ENCODE data around the gene FRAS1. TPM values are rescaled to one million over a fixed set of nuclear protein-coding genes. Genes with fewer than 3 reads are reported as not detected.
"Not testable (repeated sequence)": the region's sequence is repeated elsewhere in the genome, so short reads cannot be mapped to it uniquely, and the experiment has no call there.

FRAS1 gene
- total RNA-seq, 8 experiments from 2014 or later, result 0.59 to 28.6 (median 5.4) TPM

GRCh38 chr4:78459327-78459726 is 402.2 kb downstream of the FRAS1 start:
- Histone ChIP-seq H3K4me3 (no peak overlapping the region), H3K4me1 (replicated peaks in 1 of 2) (no peaks in the 10 kb centered on the region), H3K27ac (no peak overlapping the region)
- in situ Hi-C loops (cut with MboI; ENCODE audit: low pct_unique_long_range_greater_than_20kb in 2 of 9, low sequenced_read_pairs in 9 of 9, unreplicated experiment in 9 of 9), result no loop called here
- no peak for ATAC-seq (replicated peaks in 6 of 8)

- WGBS, 10 experiments, result 80 to 100% (median 95%) methylated on average over 1 to 3 of the region's 3 CpGs; no CpG with 5 or more reads in 1 of the 10 experiments
- ATAC-seq (replicated peaks in 6 of 8), result no peak
- H3K4me1 ChIP-seq (replicated peaks in 1 of 2), result no peaks in the 10 kb centered on the region
- no peak overlapping the region for H3K27ac ChIP-seq
- in situ Hi-C loops (cut with MboI; ENCODE audit: low pct_unique_long_range_greater_than_20kb in 2 of 9, low sequenced_read_pairs in 9 of 9, unreplicated experiment in 9 of 9), result no loop called here
- H3K4me3 ChIP-seq, result no peak overlapping the region
Measured at GRCh38 chr4:78460368-78460767, 403.2 kb downstream of the FRAS1 start.

GRCh38 chr4:78464265-78464664 is 407.1 kb downstream of the FRAS1 start:
- WGBS, 10 experiments, result 38 to 100% (median 91%) methylated on average over 1 to 6 of the region's 7 CpGs; no CpG with 5 or more reads in 1 of the 10 experiments

GRCh38 chr4:78467223-78467622 is 410.1 kb downstream of the FRAS1 start:
- H3K4me3 ChIP-seq; ATAC-seq (replicated peaks in 6 of 8); H3K4me1 ChIP-seq (replicated peaks in 1 of 2); in situ Hi-C loops (cut with MboI; ENCODE audit: low pct_unique_long_range_greater_than_20kb in 2 of 9, low sequenced_read_pairs in 9 of 9, unreplicated experiment in 9 of 9); H3K27ac ChIP-seq: not testable (repeated sequence)
- WGBS, 10 experiments, result 0 to 100% (median 53%) methylated on average over 1 of the region's 1 CpG; no CpG with 5 or more reads in 2 of the 10 experiments

More at GRCh38 chr4:78464265-78464664, 407.1 kb downstream of the FRAS1 start:
- in situ Hi-C loops (cut with MboI; ENCODE audit: low pct_unique_long_range_greater_than_20kb in 2 of 9, low sequenced_read_pairs in 9 of 9, unreplicated experiment in 9 of 9), result no loop called here
- Histone ChIP-seq H3K4me3 (no peak overlapping the region), H3K4me1 (replicated peaks in 1 of 2) (no peaks in the 10 kb centered on the region), H3K27ac (no peak overlapping the region)
- ATAC-seq (replicated peaks in 6 of 8), result no peak

GRCh38 chr4:78468272-78468671 is 411.1 kb downstream of the FRAS1 start:
- in situ Hi-C loops (cut with MboI; ENCODE audit: low pct_unique_long_range_greater_than_20kb in 2 of 9, low sequenced_read_pairs in 9 of 9, unreplicated experiment in 9 of 9), result no loop called here
- no peak overlapping the region for H3K27ac ChIP-seq

GRCh38 chr4:78476108-78476704 is 419.1 kb downstream of the FRAS1 start:
- H3K4me1 ChIP-seq (replicated peaks in 1 of 2), result no peaks in the 10 kb centered on the region
- H3K4me3 ChIP-seq, result no peak overlapping the region
- H3K27ac ChIP-seq, result no peak overlapping the region
- in situ Hi-C loops (cut with MboI; ENCODE audit: low pct_unique_long_range_greater_than_20kb in 2 of 9, low sequenced_read_pairs in 9 of 9, unreplicated experiment in 9 of 9), result no loop called here
- ATAC-seq (replicated peaks in 6 of 8), result no peak
- 80 to 100% (median 100%) methylated on average over 1 to 3 of the region's 3 CpGs; no CpG with 5 or more reads in 1 of the 10 experiments for WGBS, 10 experiments

More at GRCh38 chr4:78468272-78468671, 411.1 kb downstream of the FRAS1 start:
- ATAC-seq (replicated peaks in 6 of 8), result no peak
- Histone ChIP-seq H3K4me1 (replicated peaks in 1 of 2) (no peaks in the 10 kb centered on the region), H3K4me3 (no peak overlapping the region)
- 0 to 100% (median 67%) methylated on average over 1 to 3 of the region's 3 CpGs; no CpG with 5 or more reads in 1 of the 10 experiments for WGBS, 10 experiments

- Histone ChIP-seq H3K27ac (no peak overlapping the region), H3K4me3 (no peak overlapping the region), H3K4me1 (replicated peaks in 1 of 2) (no peaks in the 10 kb centered on the region)
- in situ Hi-C loops (cut with MboI; ENCODE audit: low pct_unique_long_range_greater_than_20kb in 2 of 9, low sequenced_read_pairs in 9 of 9, unreplicated experiment in 9 of 9), result no loop called here
- no peak for ATAC-seq (replicated peaks in 6 of 8)
- WGBS, 10 experiments, result 0 to 57% (median 38%) methylated on average over 1 of the region's 1 CpG; no CpG with 5 or more reads in 3 of the 10 experiments
Measured at GRCh38 chr4:78477276-78477675, 420.2 kb downstream of the FRAS1 start.

GRCh38 chr4:78478523-78478922 is 421.4 kb downstream of the FRAS1 start:
- in situ Hi-C loops (cut with MboI; ENCODE audit: low pct_unique_long_range_greater_than_20kb in 2 of 9, low sequenced_read_pairs in 9 of 9, unreplicated experiment in 9 of 9), result no loop called here
- no peak overlapping the region for H3K4me3 ChIP-seq
- H3K4me1 ChIP-seq (replicated peaks in 1 of 2), result no peaks in the 10 kb centered on the region
- H3K27ac ChIP-seq, result no peak overlapping the region
- no peak for ATAC-seq (replicated peaks in 6 of 8)

GRCh38 chr4:78480286-78480685 is 423.2 kb downstream of the FRAS1 start:
- H3K27ac ChIP-seq, result no peak overlapping the region
- in situ Hi-C loops (cut with MboI; ENCODE audit: low pct_unique_long_range_greater_than_20kb in 2 of 9, low sequenced_read_pairs in 9 of 9, unreplicated experiment in 9 of 9), result no loop called here
- no peaks in the 10 kb centered on the region for H3K4me1 ChIP-seq (replicated peaks in 1 of 2)
- ATAC-seq (replicated peaks in 6 of 8), result no peak
- 100% methylated on average over 1 of the region's 1 CpG; no CpG with 5 or more reads in 6 of the 10 experiments for WGBS, 10 experiments
- no peak overlapping the region for H3K4me3 ChIP-seq

- in situ Hi-C loops (cut with MboI; ENCODE audit: low pct_unique_long_range_greater_than_20kb in 2 of 9, low sequenced_read_pairs in 9 of 9, unreplicated experiment in 9 of 9), result no loop called here
- ATAC-seq (replicated peaks in 6 of 8), result peak in 4 of 8 experiments; percentile 50 to 94 (median 87)
- Histone ChIP-seq H3K4me3 (no peak overlapping the region), H3K27ac (no peak overlapping the region), H3K4me1 (replicated peaks in 1 of 2) (no peaks in the 10 kb centered on the region)
- 0 to 100% (median 75%) methylated on average over 1 of the region's 1 CpG for WGBS, 10 experiments
Measured at GRCh38 chr4:78481180-78481579, 424.1 kb downstream of the FRAS1 start.

- in situ Hi-C loops (cut with MboI; ENCODE audit: low pct_unique_long_range_greater_than_20kb in 2 of 9, low sequenced_read_pairs in 9 of 9, unreplicated experiment in 9 of 9), result no loop called here
- ATAC-seq (replicated peaks in 6 of 8), result no peak
- Histone ChIP-seq H3K4me1 (replicated peaks in 1 of 2) (no peaks in the 10 kb centered on the region), H3K4me3 (no peak overlapping the region), H3K27ac (no peak overlapping the region)
- 34 to 100% (median 68%) methylated on average over 1 to 4 of the region's 4 CpGs; no CpG with 5 or more reads in 2 of the 10 experiments for WGBS, 10 experiments
Measured at GRCh38 chr4:78482281-78482680, 425.2 kb downstream of the FRAS1 start.

- H3K4me1 ChIP-seq (replicated peaks in 1 of 2), result no peaks in the 10 kb centered on the region
- H3K27ac ChIP-seq, result no peak overlapping the region
- ATAC-seq (replicated peaks in 6 of 8), result no peak
- in situ Hi-C loops (cut with MboI; ENCODE audit: low pct_unique_long_range_greater_than_20kb in 2 of 9, low sequenced_read_pairs in 9 of 9, unreplicated experiment in 9 of 9), result no loop called here
- H3K4me3 ChIP-seq, result no peak overlapping the region
- WGBS, 10 experiments, result 44 to 100% (median 96%) methylated on average over 1 to 2 of the region's 2 CpGs; no CpG with 5 or more reads in 4 of the 10 experiments
Measured at GRCh38 chr4:78483811-78484210, 426.7 kb downstream of the FRAS1 start.

GRCh38 chr4:78484574-78484973 is 427.5 kb downstream of the FRAS1 start:
- no peak for ATAC-seq (replicated peaks in 6 of 8)
- H3K4me3 ChIP-seq, result no peak overlapping the region
- 53 to 100% (median 83%) methylated on average over 2 of the region's 2 CpGs; no CpG with 5 or more reads in 1 of the 10 experiments for WGBS, 10 experiments
- H3K4me1 ChIP-seq (replicated peaks in 1 of 2), result no peaks in the 10 kb centered on the region
- in situ Hi-C loops (cut with MboI; ENCODE audit: low pct_unique_long_range_greater_than_20kb in 2 of 9, low sequenced_read_pairs in 9 of 9, unreplicated experiment in 9 of 9), result no loop called here
- H3K27ac ChIP-seq, result no peak overlapping the region

- no peaks in the 10 kb centered on the region for H3K4me1 ChIP-seq (replicated peaks in 1 of 2)
- H3K4me3 ChIP-seq, result no peak overlapping the region
- ATAC-seq (replicated peaks in 6 of 8), result no peak
- no peak overlapping the region for H3K27ac ChIP-seq
- in situ Hi-C loops (cut with MboI; ENCODE audit: low pct_unique_long_range_greater_than_20kb in 2 of 9, low sequenced_read_pairs in 9 of 9, unreplicated experiment in 9 of 9), result no loop called here
Measured at GRCh38 chr4:78493731-78494130, 436.6 kb downstream of the FRAS1 start.
